ENCODE measurements around the gene GTPBP1.

Gene GTPBP1

DNA sequence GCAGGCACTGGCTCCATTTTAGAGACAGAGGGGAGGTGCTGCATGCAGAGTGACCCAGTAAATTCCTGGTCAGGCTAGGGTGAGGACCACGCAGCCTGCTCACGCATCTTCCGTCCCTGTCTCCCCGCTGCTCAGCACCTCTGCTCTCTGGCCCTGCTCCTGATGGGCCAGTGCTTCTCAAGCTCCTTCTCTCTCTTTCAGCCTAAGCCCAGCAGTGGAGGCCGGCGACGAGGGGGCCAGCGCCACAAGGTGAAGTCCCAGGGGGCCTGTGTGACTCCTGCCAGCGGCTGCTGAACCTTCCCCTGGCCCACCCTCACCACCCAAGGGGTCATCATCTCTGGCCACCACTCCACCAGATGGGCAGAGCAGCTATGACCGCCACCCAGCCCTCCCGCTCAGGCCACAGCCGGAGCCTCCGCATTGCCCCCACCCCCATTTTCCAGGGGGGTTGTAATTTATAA is 24.7 kb downstream of the GTPBP1 start:
- H3K36me3 Mint-ChIP-seq (ENCODE audit: low read depth): peaks cover 66% of the 10 kb centered on the region
- no peak for TF ChIP-seq CTCF (IDR thresholded peaks at IDR 0.05; ENCODE audit: unreplicated experiment in 3 of 3)
- no peaks in the 10 kb centered on the region for H3K9me3 Mint-ChIP-seq
- no peak overlapping the region for H3K4me3 Mint-ChIP-seq
- peak overlapping the region in 1 of 3 experiments; percentile 32 for H3K27ac Mint-ChIP-seq
- peaks cover 19% of the 10 kb centered on the region for H3K4me1 Mint-ChIP-seq
- H3K27me3 Mint-ChIP-seq (ENCODE audit: low read depth): no peaks in the 10 kb centered on the region

GRCh38 chr22:38731703-38732161 is 26.0 kb downstream of the GTPBP1 start:
- Mint-ChIP-seq H3K27ac (no peak overlapping the region), H3K4me1 (peaks cover 19% of the 10 kb centered on the region), H3K27me3 (ENCODE audit: low read depth) (no peaks in the 10 kb centered on the region), H3K36me3 (ENCODE audit: low read depth) (peaks cover 56% of the 10 kb centered on the region), H3K4me3 (no peak overlapping the region), H3K9me3 (no peaks in the 10 kb centered on the region)
- TF ChIP-seq CTCF (IDR thresholded peaks at IDR 0.05; ENCODE audit: unreplicated experiment in 3 of 3): no peak

GRCh38 chr22:38732251-38732815 is 26.6 kb downstream of the GTPBP1 start:
- Mint-ChIP-seq H3K9me3 (no peaks in the 10 kb centered on the region), H3K27ac (no peak overlapping the region), H3K27me3 (ENCODE audit: low read depth) (no peaks in the 10 kb centered on the region), H3K4me1 (peaks cover 19% of the 10 kb centered on the region), H3K36me3 (ENCODE audit: low read depth) (peaks cover 57% of the 10 kb centered on the region), H3K4me3 (no peak overlapping the region)
- no peak for TF ChIP-seq CTCF (IDR thresholded peaks at IDR 0.05; ENCODE audit: unreplicated experiment in 3 of 3)

GRCh38 chr22:38733329-38733723 is 27.6 kb downstream of the GTPBP1 start:
- H3K36me3 Mint-ChIP-seq (ENCODE audit: low read depth): peaks cover 58% of the 10 kb centered on the region
- H3K9me3 Mint-ChIP-seq: no peaks in the 10 kb centered on the region
- no peak overlapping the region for H3K4me3 Mint-ChIP-seq
- H3K27ac Mint-ChIP-seq: peak overlapping the region; percentile 47 to 66 (median 48)
- no peaks in the 10 kb centered on the region for H3K27me3 Mint-ChIP-seq (ENCODE audit: low read depth)
- TF ChIP-seq CTCF (IDR thresholded peaks at IDR 0.05; ENCODE audit: unreplicated experiment in 3 of 3): peak; percentile 66 to 67 (median 67)
- H3K4me1 Mint-ChIP-seq: peaks cover 19% of the 10 kb centered on the region

- Mint-ChIP-seq H3K4me3 (no peak overlapping the region), H3K27ac (peak overlapping the region; percentile 19 to 47 (median 41)), H3K4me1 (peaks cover 19% of the 10 kb centered on the region), H3K36me3 (ENCODE audit: low read depth) (peaks cover 57% of the 10 kb centered on the region), H3K27me3 (ENCODE audit: low read depth) (no peaks in the 10 kb centered on the region), H3K9me3 (no peaks in the 10 kb centered on the region)
- no peak for TF ChIP-seq CTCF (IDR thresholded peaks at IDR 0.05; ENCODE audit: unreplicated experiment in 3 of 3)
Measured at GRCh38 chr22:38733724-38734381, 28.1 kb downstream of the GTPBP1 start.

All from nephron (organoid).